Body of pancreas (tissue), 4 donors: ENCODE measurements around the gene USB1.

Experiments used
- POLR2A ChIP-seq, 3 donors: fragments of 450-650 bp; IDR thresholded peaks; one replicate each; pipeline ENCODE4 v1.6.1; 2016; ENCODE audit warnings: antibody characterized with exemption in 3 of 3, mild to moderate bottlenecking in 2 of 3
- TF ChIP-seq, protein P1 (sequence below), 7 experiments: fragments of 450-650 bp in 4 of 7; fragments of 200-600 bp in 3 of 7; sonication (generic) in 3 of 7; IDR thresholded peaks; one replicate each; pipeline ENCODE4 v1.5.1; 2016 to 2019; ENCODE audit warnings: antibody characterized with exemption in 7 of 7

DNA sequence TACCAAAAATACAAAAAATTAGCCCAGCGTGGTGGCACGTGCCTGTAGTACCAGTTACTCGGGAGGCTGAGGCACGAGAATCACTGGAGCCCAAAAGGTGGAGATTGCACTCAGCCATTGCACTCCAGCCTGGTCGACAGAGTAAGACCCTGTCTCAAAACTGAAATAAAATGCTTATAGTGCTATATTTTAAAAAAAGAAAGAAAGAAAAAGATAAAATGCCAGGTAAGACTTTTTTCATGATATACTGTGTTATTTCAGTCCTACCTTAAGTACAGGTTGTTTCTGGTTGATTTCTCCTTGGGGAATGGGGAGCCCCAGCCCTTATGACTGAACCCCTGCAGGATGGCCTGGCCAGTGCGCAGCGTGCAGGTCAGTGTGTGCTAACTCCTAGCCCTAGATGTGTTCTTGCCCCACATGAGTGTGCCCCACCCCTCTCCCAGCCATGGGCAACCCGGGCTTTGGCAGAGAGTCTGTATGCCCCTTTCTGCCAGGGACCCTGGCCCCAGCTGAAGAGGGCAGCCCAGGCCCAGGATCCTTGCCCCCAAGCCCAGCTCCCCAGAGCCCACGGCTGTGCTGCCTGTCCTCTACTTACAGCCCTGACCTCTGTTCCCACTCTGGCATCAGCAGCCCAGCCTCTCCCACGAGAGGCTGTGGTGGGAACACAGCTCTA, 31.6 kb upstream of the USB1 start:
- no peak for TF ChIP-seq POLR2A (IDR thresholded peaks at IDR 0.05)
- TF ChIP-seq, protein P1, sequence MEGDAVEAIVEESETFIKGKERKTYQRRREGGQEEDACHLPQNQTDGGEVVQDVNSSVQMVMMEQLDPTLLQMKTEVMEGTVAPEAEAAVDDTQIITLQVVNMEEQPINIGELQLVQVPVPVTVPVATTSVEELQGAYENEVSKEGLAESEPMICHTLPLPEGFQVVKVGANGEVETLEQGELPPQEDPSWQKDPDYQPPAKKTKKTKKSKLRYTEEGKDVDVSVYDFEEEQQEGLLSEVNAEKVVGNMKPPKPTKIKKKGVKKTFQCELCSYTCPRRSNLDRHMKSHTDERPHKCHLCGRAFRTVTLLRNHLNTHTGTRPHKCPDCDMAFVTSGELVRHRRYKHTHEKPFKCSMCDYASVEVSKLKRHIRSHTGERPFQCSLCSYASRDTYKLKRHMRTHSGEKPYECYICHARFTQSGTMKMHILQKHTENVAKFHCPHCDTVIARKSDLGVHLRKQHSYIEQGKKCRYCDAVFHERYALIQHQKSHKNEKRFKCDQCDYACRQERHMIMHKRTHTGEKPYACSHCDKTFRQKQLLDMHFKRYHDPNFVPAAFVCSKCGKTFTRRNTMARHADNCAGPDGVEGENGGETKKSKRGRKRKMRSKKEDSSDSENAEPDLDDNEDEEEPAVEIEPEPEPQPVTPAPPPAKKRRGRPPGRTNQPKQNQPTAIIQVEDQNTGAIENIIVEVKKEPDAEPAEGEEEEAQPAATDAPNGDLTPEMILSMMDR (IDR thresholded peaks at IDR 0.05), result no peak
